PC-9 (cell line): ENCODE measurements around the gene GSN.

Experiments
- EZH2 ChIP-seq: fragments of 200-600 bp; sonication (generic); IDR thresholded peaks from 2 replicates; pipeline ENCODE4 v1.8.0; 2017; ENCODE audit warnings: antibody characterized with exemption, low read depth
- TF ChIP-seq, protein P1 (sequence below): fragments of 200-600 bp; sonication (generic); conservative IDR thresholded peaks from 2 replicates; pipeline ENCODE4 v1.6.1; 2017; ENCODE audit warnings: mixed run types, antibody characterized with exemption, mild to moderate bottlenecking, moderate library complexity

DNA sequence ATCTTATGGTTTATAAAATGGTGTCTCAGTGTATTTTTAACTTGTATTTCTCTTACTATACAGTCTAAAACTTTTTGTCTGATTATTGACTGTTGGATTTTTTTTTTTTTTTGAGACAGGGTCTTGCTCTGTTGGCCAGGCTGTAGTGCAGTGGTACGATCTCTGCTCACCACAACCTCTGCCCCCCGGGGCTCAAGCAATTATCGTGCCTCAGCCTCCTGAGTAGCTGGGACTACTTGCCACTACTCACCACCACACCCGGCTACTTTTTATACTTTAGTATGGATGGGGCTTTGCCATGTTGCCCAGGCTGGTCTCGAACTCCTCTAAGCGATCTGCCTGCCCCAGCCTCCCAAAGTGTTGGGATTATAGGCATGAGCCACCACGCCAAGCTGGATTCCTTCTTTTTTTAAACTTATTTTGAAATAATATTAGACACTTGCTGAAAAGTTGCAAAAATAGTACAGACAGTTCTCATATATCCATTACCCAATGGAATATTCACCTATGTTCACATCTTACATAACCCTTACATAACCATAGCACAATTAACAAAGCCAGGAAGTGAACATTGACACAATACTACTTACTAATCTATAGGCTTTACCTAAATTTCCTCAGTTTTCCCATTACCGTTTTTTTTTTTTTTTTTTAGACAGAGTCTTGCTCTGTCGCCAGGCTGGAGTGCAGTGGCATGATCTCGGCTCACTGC, 54.9 kb downstream of the GSN start:
- TF ChIP-seq, protein P1, sequence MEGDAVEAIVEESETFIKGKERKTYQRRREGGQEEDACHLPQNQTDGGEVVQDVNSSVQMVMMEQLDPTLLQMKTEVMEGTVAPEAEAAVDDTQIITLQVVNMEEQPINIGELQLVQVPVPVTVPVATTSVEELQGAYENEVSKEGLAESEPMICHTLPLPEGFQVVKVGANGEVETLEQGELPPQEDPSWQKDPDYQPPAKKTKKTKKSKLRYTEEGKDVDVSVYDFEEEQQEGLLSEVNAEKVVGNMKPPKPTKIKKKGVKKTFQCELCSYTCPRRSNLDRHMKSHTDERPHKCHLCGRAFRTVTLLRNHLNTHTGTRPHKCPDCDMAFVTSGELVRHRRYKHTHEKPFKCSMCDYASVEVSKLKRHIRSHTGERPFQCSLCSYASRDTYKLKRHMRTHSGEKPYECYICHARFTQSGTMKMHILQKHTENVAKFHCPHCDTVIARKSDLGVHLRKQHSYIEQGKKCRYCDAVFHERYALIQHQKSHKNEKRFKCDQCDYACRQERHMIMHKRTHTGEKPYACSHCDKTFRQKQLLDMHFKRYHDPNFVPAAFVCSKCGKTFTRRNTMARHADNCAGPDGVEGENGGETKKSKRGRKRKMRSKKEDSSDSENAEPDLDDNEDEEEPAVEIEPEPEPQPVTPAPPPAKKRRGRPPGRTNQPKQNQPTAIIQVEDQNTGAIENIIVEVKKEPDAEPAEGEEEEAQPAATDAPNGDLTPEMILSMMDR, result no peak
- TF ChIP-seq EZH2, result no peak
